Pancreas (tissue), 10 donors: ENCODE results near the gene KIAA0825. TPM values are rescaled to one million over a fixed set of nuclear protein-coding genes. Genes with fewer than 3 reads are reported as not detected.

Experiments used
- ATAC-seq, 4 donors: fragments of 200-7000 bp; cut with Tn5 transposase; one replicate each; pipeline versions ENCODE4 v1.8.0 to v1.9.1; 2020; ENCODE audit warnings: mild to moderate bottlenecking in 4 of 4, moderate library complexity in 4 of 4
- DNase-seq, 6 donors: peaks; one replicate each; pipeline ENCODE4 v3.0.0-alpha.2; 2020
- FAIRE-seq: peaks from 2 replicates; lab custom pipeline; 2012; peaks lifted over from hg19 to GRCh38; lab: Jason Lieb, UNC
- H3K27ac ChIP-seq, 4 donors: fragments of 200-600 bp; sonication (generic); 1 replicate in 3 of 4; 2 replicates in 1 of 4; pipeline versions ENCODE4 v1.5.0 to v1.8.0; 2020
- H3K27me3 ChIP-seq, 4 donors: fragments of 200-600 bp; one replicate each; pipeline ENCODE4 v1.8.0; 2021
- H3K36me3 ChIP-seq, 3 donors: fragments of 200-600 bp; sonication (generic) in 1 of 3; one replicate each; pipeline versions ENCODE4 v1.5.0 to v1.8.0; 2020 to 2021
- H3K4me1 ChIP-seq, 3 donors: fragments of 200-600 bp; one replicate each; pipeline ENCODE4 v1.8.0; 2021
- H3K4me3 ChIP-seq, 4 donors: fragments of 200-600 bp; sonication (generic) in 2 of 4; one replicate each; pipeline versions ENCODE4 v1.5.0 to v1.8.0; 2020 to 2021
- H3K9me3 ChIP-seq, 4 donors: fragments of 200-600 bp; one replicate each; pipeline ENCODE4 v1.8.0; 2021
- WGBS, 2 donors: extraction: QIAGEN DNeasy Blood & Tissue Kit; methylation state at CpG; one replicate each; pipeline ENCODE4 v1.1.7; 2013; 5-methylcytosine and 5-hydroxymethylcytosine counted together
- intact Hi-C, 3 donors: fragments of 100-400 bp; cut with DNase I; formaldehyde crosslinking; loops; one replicate each; pipeline versions ENCODE4 v1.11.1 to v1.14.2; 2022
- polyA plus RNA-seq, 2 donors: library from polyadenylated mRNA; stranded (reverse); fragments of 200-250 nt; gene quantifications; one replicate each; pipeline ENCODE4 v1.2.3, GENCODE V29; 2013
- total RNA-seq, 6 donors: library from RNA; stranded (reverse); fragmentation: NEBNext Ultra II Directional in 4 of 6; extraction: Animal tissue kit (Norgen Biotek cat#: 25700) in 4 of 6; gene quantifications; one replicate each; pipeline versions ENCODE4 v1.2.1 to v1.2.4, GENCODE V29; 2021 to 2023
- TF ChIP-seq, protein P1 (sequence below), 4 donors: fragments of 200-600 bp; sonication (generic) in 3 of 4; IDR thresholded peaks; one replicate each; pipeline versions ENCODE4 v1.5.0 to v1.8.0; 2021; ENCODE audit warnings: antibody characterized with exemption in 4 of 4
- donor health status: healthy with polysubstance abuse.
- donor health status: DM: no; HTN: no; CAD: no; lungs with moderate emphysema.
- donor health status: DM: no; HTN: no; CAD: no.
- donor health status: control.
- donor health status: control.
- donor health status: Bipolar disorder and iron deficiency.
- donor health status: DM: yes; HTN: yes; CAD: no.
- donor health status: DM: no; HTN: no; CAD: no.
- donor health status: DM: no; HTN: no; CAD: no.
- donor health status: DM: yes; HTN: yes; CAD: no.

The KIAA0825 gene
- total and polyA plus RNA-seq, 8 donors, result 0.33 to 3.1 (median 2.0) TPM

DNA sequence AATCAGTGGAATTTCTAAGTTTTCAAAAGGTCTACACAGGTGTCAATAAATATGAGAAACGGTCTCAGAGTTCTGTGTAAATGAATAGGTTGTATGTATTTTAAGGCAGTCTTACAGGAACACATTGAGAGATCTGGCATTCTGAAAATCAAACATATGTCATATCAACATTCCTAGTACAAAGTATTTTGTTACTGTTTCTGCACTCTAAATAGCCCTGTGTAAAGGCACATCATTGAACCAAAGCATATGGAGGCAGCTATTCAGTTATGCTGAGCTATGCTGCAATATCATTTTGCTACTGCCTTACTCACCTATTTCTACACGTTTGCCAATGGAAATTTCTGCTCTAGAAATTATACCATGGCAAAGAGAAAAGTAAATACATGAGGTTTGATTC, 379.1 kb downstream of the KIAA0825 start:
- WGBS, 2 donors, result 41 to 49% methylated on average over 2 of the region's 2 CpGs

DNA sequence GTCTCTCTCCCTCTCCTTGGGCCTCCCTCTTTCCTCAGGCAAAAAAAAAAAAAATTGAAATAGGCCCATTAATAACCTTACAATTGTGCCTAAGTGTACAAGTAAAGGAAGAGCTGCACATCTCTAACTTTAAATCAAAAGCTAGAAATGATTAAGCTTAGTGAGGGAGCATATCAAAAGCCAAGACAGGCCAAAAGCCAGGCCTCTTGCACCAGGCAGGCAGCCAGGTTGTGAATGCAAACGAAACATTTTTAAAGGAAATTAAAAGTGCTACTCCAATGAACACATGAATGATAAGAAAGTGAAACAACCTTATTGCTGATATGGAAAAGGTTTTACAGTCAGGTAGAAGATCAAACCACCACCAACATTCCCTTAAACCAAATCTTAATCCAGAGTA, 383.4 kb downstream of the KIAA0825 start:
- H3K27me3 ChIP-seq, result no peaks in the 10 kb centered on the region
- WGBS, 2 donors, result 29 to 32% methylated on average over 1 of the region's 1 CpG
- no peak overlapping the region for H3K27ac ChIP-seq
- H3K4me1 ChIP-seq, result no peaks in the 10 kb centered on the region
- FAIRE-seq (no peak), ATAC-seq (no peak), DNase-seq (no peak)
- TF ChIP-seq, protein P1, sequence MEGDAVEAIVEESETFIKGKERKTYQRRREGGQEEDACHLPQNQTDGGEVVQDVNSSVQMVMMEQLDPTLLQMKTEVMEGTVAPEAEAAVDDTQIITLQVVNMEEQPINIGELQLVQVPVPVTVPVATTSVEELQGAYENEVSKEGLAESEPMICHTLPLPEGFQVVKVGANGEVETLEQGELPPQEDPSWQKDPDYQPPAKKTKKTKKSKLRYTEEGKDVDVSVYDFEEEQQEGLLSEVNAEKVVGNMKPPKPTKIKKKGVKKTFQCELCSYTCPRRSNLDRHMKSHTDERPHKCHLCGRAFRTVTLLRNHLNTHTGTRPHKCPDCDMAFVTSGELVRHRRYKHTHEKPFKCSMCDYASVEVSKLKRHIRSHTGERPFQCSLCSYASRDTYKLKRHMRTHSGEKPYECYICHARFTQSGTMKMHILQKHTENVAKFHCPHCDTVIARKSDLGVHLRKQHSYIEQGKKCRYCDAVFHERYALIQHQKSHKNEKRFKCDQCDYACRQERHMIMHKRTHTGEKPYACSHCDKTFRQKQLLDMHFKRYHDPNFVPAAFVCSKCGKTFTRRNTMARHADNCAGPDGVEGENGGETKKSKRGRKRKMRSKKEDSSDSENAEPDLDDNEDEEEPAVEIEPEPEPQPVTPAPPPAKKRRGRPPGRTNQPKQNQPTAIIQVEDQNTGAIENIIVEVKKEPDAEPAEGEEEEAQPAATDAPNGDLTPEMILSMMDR (IDR thresholded peaks at IDR 0.05), result no peak
- H3K4me3 ChIP-seq, result no peak overlapping the region
- no peaks in the 10 kb centered on the region for H3K36me3 ChIP-seq
- intact Hi-C loops, result no loop called here
- no peaks in the 10 kb centered on the region for H3K9me3 ChIP-seq

More for the DNA sequence above, 379.1 kb downstream of the KIAA0825 start:
- Histone ChIP-seq H3K4me3 (no peak overlapping the region), H3K36me3 (no peaks in the 10 kb centered on the region), H3K27me3 (no peaks in the 10 kb centered on the region), H3K4me1 (no peaks in the 10 kb centered on the region), H3K9me3 (no peaks in the 10 kb centered on the region), H3K27ac (no peak overlapping the region)
- DNase-seq, result no peak
- no peak for ATAC-seq
- no peak for FAIRE-seq
- intact Hi-C loops, result no loop called here
- TF ChIP-seq, protein P1 (IDR thresholded peaks at IDR 0.05), result no peak

DNA sequence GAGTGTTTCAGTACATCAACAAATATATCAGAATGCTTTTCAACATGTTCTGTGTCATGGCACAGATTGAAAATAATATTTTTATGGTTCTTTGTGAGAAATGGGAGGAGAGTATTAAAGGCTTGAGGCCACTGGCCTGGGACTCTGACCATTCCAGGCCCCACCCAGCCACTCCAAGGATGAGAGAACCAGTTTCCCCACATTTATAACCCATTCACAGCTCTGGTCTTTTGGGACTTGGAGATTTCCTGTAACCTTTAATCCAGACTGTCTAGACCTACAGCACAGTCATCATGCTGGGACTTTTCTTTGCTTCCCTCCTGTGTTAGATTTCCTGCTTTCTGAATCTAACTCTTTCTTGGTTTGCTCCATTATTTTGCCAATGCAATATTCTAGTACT, 389.6 kb downstream of the KIAA0825 start:
- TF ChIP-seq, protein P1 (IDR thresholded peaks at IDR 0.05), result no peak
- FAIRE-seq (no peak), DNase-seq (no peak), ATAC-seq (peak in 1 of 4 donors; percentile 32)
- no peaks in the 10 kb centered on the region for H3K9me3 ChIP-seq
- no peaks in the 10 kb centered on the region for H3K36me3 ChIP-seq
- H3K4me1 ChIP-seq, result no peaks in the 10 kb centered on the region
- intact Hi-C loops, result no loop called here
- no peaks in the 10 kb centered on the region for H3K27me3 ChIP-seq
- no peak overlapping the region for H3K4me3 ChIP-seq
- H3K27ac ChIP-seq, result no peak overlapping the region

DNA sequence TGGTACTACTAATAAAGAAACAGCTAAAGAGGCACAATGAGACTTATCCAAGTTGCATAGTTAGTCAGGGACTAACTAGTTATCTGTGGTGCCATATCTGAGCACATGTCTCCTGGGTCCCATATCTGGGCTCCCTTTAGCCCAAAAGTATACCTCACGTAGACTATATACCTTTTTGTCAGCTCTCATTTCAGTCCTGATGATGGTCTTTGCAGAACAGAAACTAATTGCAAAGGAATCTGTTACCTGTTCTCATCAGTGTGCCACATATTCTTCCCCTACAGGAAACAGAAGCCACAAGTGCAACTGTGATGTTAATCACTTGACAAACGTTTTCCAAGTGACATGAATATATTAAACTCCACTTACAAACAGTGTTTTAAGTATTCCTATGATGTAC, 395.2 kb downstream of the KIAA0825 start:
- FAIRE-seq, result no peak
- no peak overlapping the region for H3K27ac ChIP-seq

DNA sequence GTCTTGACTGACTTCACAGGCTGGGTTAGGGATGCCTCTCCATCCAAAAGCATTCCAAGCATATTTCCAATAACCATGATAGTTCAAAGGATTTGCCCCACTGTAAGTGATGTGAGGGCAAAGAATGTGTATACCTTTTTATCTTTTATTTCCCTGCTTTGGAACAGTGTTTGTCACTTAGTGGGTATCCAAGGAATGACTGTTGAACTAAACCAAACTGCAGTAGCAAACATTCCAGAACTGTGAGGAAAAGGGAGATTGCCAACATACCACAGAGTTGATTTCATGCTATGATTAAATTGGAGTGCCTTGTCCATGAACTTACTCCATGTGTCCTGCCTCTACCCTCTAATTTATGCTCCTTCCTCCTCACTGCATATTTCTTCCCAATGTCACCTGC, 400.0 kb downstream of the KIAA0825 start:
- no peaks in the 10 kb centered on the region for H3K9me3 ChIP-seq
- H3K4me3 ChIP-seq, result no peak overlapping the region
- H3K36me3 ChIP-seq, result no peaks in the 10 kb centered on the region
- FAIRE-seq (no peak), DNase-seq (no peak), ATAC-seq (peak in 1 of 4 donors; percentile 25)
- TF ChIP-seq, protein P1 (IDR thresholded peaks at IDR 0.05), result no peak
- intact Hi-C loops, result no loop called here
- H3K4me1 ChIP-seq, result no peaks in the 10 kb centered on the region
- H3K27me3 ChIP-seq, result no peaks in the 10 kb centered on the region
- H3K27ac ChIP-seq, result no peak overlapping the region

More for the DNA sequence above, 395.2 kb downstream of the KIAA0825 start:
- intact Hi-C loops, result no loop called here
- H3K4me3 ChIP-seq, result no peak overlapping the region
- H3K9me3 ChIP-seq, result no peaks in the 10 kb centered on the region
- H3K27me3 ChIP-seq, result no peaks in the 10 kb centered on the region
- DNase-seq, result no peak
- H3K36me3 ChIP-seq, result no peaks in the 10 kb centered on the region
- 44 to 48% methylated on average over 2 of the region's 2 CpGs for WGBS, 2 donors
- no peaks in the 10 kb centered on the region for H3K4me1 ChIP-seq
- TF ChIP-seq, protein P1 (IDR thresholded peaks at IDR 0.05), result no peak
- ATAC-seq, result no peak
